ENCODE results near the gene FAM184B.
"Not testable (repeated sequence)": the region's sequence is repeated elsewhere in the genome, so short reads cannot be mapped to it uniquely, and the experiment has no call there.

FAM184B gene

GRCh38 chr4:17664755-17665154 is 116.7 kb downstream of the FAM184B start:
- ChIA-PET CTCF (interaction anchor here (1.1 kb wide), 1 partner anchor 9 kb away, joined by 3 read pairs; no protein-coding TSS in a partner anchor), POLR2A (no interaction called here)
- no peak for TF ChIP-seq NFRKB (IDR thresholded peaks at IDR 0.05)
- no peak for TF ChIP-seq ELF4 (IDR thresholded peaks at IDR 0.05)
- no peak for TF ChIP-seq FOXK2 (IDR thresholded peaks at IDR 0.05)
- no peak for TF ChIP-seq LEF1 (IDR thresholded peaks at IDR 0.05; ENCODE audit: borderline replicate concordance)
- TF ChIP-seq BHLHE40 (IDR thresholded peaks at IDR 0.05; ENCODE audit: borderline replicate concordance): no peak
- TF ChIP-seq FOXM1 (IDR thresholded peaks at IDR 0.05; ENCODE audit: borderline replicate concordance): no peak
- no peak for TF ChIP-seq TARDBP (IDR thresholded peaks at IDR 0.05)
- no peak for TF ChIP-seq L3MBTL2 (conservative IDR thresholded peaks at IDR 0.05)
- TF ChIP-seq SP1 (IDR thresholded peaks at IDR 0.05): no peak
- TF ChIP-seq ARNT (IDR thresholded peaks at IDR 0.05): no peak
- TF ChIP-seq CTBP1 (IDR thresholded peaks at IDR 0.05; ENCODE audit: borderline replicate concordance): no peak
- no peak for TF ChIP-seq FOXA1 (IDR thresholded peaks at IDR 0.05)
- TF ChIP-seq ZNF384 (IDR thresholded peaks at IDR 0.05): no peak
- TF ChIP-seq HDGF (IDR thresholded peaks at IDR 0.05; ENCODE audit: borderline replicate concordance): no peak
- TF ChIP-seq PKNOX1 (IDR thresholded peaks at IDR 0.05): no peak
- DNase-seq (ENCODE audit: extremely low spot score): no peak

DNA sequence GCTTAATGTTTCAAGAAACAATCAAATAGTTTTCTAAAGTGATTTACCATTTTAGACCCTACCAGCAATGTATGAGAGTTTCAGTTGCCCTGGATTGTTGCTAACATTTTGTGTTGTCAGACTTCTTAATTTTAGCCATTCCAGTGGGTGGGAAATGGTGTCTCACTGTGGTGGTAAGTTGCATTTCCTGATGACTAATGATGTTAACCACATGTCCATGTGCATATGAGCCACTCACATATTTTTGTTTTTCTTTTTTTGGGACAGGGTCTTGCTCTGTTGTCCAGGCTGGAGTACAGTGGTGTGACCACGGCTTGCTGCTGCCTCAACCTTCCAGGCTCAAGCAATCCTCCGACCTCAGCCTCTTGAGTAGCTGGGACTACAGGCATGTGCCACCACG is 118.7 kb downstream of the FAM184B start:
- ChIA-PET POLR2A (no interaction called here), CTCF (no interaction called here)
- TF ChIP-seq L3MBTL2 (conservative IDR thresholded peaks at IDR 0.05) (no peak), BHLHE40 (IDR thresholded peaks at IDR 0.05; ENCODE audit: borderline replicate concordance) (no peak), CTBP1 (IDR thresholded peaks at IDR 0.05; ENCODE audit: borderline replicate concordance) (no peak), TARDBP (IDR thresholded peaks at IDR 0.05) (no peak), ZNF384 (IDR thresholded peaks at IDR 0.05) (no peak), ARNT (IDR thresholded peaks at IDR 0.05) (no peak), FOXK2 (IDR thresholded peaks at IDR 0.05) (no peak), SP1 (IDR thresholded peaks at IDR 0.05) (no peak), NFRKB (IDR thresholded peaks at IDR 0.05) (no peak), ELF4 (IDR thresholded peaks at IDR 0.05) (no peak), PKNOX1 (IDR thresholded peaks at IDR 0.05) (no peak), SUZ12 (IDR thresholded peaks at IDR 0.05) (no peak), HDGF (IDR thresholded peaks at IDR 0.05; ENCODE audit: borderline replicate concordance) (no peak), LEF1 (IDR thresholded peaks at IDR 0.05; ENCODE audit: borderline replicate concordance) (no peak), FOXM1 (IDR thresholded peaks at IDR 0.05; ENCODE audit: borderline replicate concordance) (no peak), FOXA1 (IDR thresholded peaks at IDR 0.05) (no peak)
- no peak for DNase-seq (ENCODE audit: extremely low spot score)

DNA sequence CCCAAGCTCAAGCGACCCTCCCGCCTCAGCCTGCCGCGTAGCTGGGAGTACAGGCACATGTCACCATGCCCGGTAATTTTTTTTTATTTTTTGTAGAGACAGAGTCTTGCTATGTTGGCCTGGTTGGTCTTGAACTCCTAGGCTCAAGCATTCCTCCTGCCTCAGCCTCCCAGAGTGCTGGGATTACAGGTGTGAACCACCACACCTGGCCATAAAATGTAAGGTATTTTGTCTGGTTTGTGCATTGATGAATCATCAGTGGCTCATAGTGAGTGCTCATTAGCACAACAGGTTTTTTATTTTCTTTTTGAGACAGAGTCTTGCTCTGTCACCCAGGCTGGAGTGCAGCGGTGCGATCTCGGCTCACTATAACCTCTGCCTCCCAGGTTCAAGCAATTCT is 122.2 kb downstream of the FAM184B start:
- DNase-seq (ENCODE audit: extremely low spot score); POLR2A ChIA-PET; CTCF ChIA-PET: not testable (repeated sequence)

- ChIA-PET CTCF (no interaction called here), POLR2A (interaction anchor here (1.2 kb wide), 1 partner anchor 9 kb away, joined by 3 read pairs; no protein-coding TSS in a partner anchor)
Observed at GRCh38 chr4:17657849-17658248, 123.6 kb downstream of the FAM184B start.

DNA sequence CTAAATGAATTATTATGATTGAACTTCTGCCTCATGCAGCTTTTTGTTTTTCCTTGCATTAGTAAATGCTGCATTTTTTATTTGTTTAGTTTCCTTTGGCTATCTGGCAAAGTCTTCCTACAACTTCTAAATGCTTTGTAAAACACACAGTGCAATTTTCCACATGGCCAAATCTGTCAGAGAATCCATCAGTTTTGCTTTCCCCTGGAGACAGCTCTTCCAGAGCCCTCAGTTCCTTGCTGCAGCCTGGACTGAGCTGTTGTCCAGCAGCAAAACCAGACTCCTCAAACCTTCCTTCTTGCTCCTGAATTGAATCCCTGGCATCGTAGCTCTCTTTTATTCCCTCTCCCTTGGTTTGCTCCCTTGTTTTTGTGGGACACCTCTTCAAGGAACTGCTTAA is 124.3 kb downstream of the FAM184B start:
- no peak for DNase-seq (ENCODE audit: extremely low spot score)
- no peak for TF ChIP-seq PKNOX1 (IDR thresholded peaks at IDR 0.05)
- TF ChIP-seq LEF1 (IDR thresholded peaks at IDR 0.05; ENCODE audit: borderline replicate concordance): no peak
- TF ChIP-seq ELF4 (IDR thresholded peaks at IDR 0.05): no peak
- no peak for TF ChIP-seq NFRKB (IDR thresholded peaks at IDR 0.05)
- ChIA-PET POLR2A (no interaction called here), CTCF (no interaction called here)

More at GRCh38 chr4:17657849-17658248, 123.6 kb downstream of the FAM184B start:
- no peak for DNase-seq (ENCODE audit: extremely low spot score)
- TF ChIP-seq BHLHE40 (IDR thresholded peaks at IDR 0.05; ENCODE audit: borderline replicate concordance): no peak
- no peak for TF ChIP-seq SUZ12 (IDR thresholded peaks at IDR 0.05)
- no peak for TF ChIP-seq ARNT (IDR thresholded peaks at IDR 0.05)
- no peak for TF ChIP-seq TARDBP (IDR thresholded peaks at IDR 0.05)
- no peak for TF ChIP-seq L3MBTL2 (conservative IDR thresholded peaks at IDR 0.05)

DNA sequence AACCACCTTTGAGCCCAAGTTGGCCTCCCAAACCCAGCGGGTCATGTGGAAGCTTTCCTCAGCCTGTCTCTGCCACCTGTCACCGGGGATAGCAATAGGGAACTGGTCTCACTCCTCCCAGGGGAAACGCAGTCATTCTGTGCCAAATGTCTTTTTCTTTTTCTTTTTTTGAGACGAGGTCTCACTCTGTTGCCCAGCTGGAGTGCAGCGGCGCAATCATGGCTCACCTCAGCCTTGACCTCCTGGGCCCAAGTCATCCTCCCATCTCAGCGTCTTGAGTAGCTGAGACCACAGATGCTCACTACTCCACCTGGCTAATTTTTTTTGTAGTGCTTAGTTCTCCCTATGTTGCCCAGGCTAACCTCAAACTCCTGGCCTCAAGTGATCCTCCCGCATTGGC is 126.7 kb downstream of the FAM184B start:
- POLR2A ChIA-PET: no interaction called here
- TF ChIP-seq FOXK2 (IDR thresholded peaks at IDR 0.05): no peak
- CTCF ChIA-PET: interaction anchor here (0.6 kb wide), 1 partner anchor 18 kb away, joined by 3 read pairs; no protein-coding TSS in a partner anchor
- DNase-seq (ENCODE audit: extremely low spot score): no peak

DNA sequence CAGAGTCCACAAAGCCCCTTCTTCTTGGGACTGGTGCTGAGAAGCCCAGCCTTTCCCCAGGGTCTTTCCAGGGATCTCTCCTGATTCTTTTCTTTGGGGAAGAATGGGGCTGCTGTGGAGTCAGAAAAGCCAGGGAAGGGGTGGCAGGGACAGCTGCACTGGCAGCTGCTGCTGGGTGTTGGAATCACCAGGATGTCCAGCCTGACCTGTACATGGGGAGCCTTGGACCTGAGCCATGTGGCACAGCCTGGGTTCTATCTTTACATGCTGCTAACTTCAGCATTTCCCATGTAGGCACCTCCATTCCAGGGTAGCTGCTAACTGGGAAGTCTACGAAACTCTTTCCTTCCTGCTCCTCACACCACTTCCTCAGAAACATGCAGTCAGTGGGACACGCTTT is 131.0 kb downstream of the FAM184B start:
- ChIA-PET POLR2A (no interaction called here), CTCF (no interaction called here)
- DNase-seq (ENCODE audit: extremely low spot score): no peak
- no peak for TF ChIP-seq PKNOX1 (IDR thresholded peaks at IDR 0.05)
- TF ChIP-seq ZNF384 (IDR thresholded peaks at IDR 0.05): no peak
- TF ChIP-seq HDGF (IDR thresholded peaks at IDR 0.05; ENCODE audit: borderline replicate concordance): no peak
- TF ChIP-seq NFRKB (IDR thresholded peaks at IDR 0.05): no peak
- no peak for TF ChIP-seq SP1 (IDR thresholded peaks at IDR 0.05)

All from HEK293T (cell line).